Activated naive CD8-positive, alpha-beta T cell treated with anti-CD3 and anti-CD28 coated beads, Interleukin-2, amount 10 ng/mL, durations not matched to agents 7 days and 5 days (primary cell): ENCODE results near the gene SKAP1. TPM values are rescaled to one million over a fixed set of nuclear protein-coding genes. Genes with fewer than 3 reads are reported as not detected.
"Not testable (repeated sequence)": the region's sequence is repeated elsewhere in the genome, so short reads cannot be mapped to it uniquely, and the experiment has no call there.

Experiments
- ATAC-seq: fragments of 150-1000 bp; cut with Tn5 transposase; one replicate; pipeline ENCODE4 v1.10.0; 2021; ENCODE audit warnings: low read depth, moderate library complexity
- POLR2A ChIA-PET: fragments of 350-600 bp; sonication (Branson Sonifier 250); formaldehyde crosslinking; loops from one replicate; lab custom pipeline; 2021; ENCODE audit warnings: antibody characterized with exemption; lab: Charles Lee
- DNase-seq: peaks from one replicate; pipeline ENCODE4 v3.0.0; 2021
- H3K27ac Mint-ChIP-seq: one replicate; pipeline ENCODE4 v1.8.0; 2022; ENCODE audit warnings: mild to moderate bottlenecking, mixed read lengths
- H3K27me3 Mint-ChIP-seq: one replicate; pipeline ENCODE4 v1.8.0; 2022; ENCODE audit warnings: mild to moderate bottlenecking, moderate library complexity, mixed read lengths
- H3K36me3 Mint-ChIP-seq: one replicate; pipeline ENCODE4 v1.8.0; 2021; ENCODE audit warnings: mild to moderate bottlenecking, mixed read lengths
- H3K4me1 Mint-ChIP-seq: one replicate; pipeline ENCODE4 v1.8.0; 2021; ENCODE audit warnings: mixed read lengths
- H3K4me3 Mint-ChIP-seq: one replicate; pipeline ENCODE4 v1.8.0; 2022; ENCODE audit warnings: mild to moderate bottlenecking, moderate library complexity, mixed read lengths
- H3K9me3 Mint-ChIP-seq: one replicate; pipeline ENCODE4 v1.8.0; 2021; ENCODE audit warnings: mixed read lengths
- total RNA-seq, 2 experiments: library from RNA; stranded (reverse); gene quantifications; one replicate each; pipeline ENCODE4 v1.2.3, GENCODE V29; 2021

The SKAP1 gene
- total RNA-seq, 2 experiments from 2014 or later, result 96.0 to 98.8 TPM

DNA sequence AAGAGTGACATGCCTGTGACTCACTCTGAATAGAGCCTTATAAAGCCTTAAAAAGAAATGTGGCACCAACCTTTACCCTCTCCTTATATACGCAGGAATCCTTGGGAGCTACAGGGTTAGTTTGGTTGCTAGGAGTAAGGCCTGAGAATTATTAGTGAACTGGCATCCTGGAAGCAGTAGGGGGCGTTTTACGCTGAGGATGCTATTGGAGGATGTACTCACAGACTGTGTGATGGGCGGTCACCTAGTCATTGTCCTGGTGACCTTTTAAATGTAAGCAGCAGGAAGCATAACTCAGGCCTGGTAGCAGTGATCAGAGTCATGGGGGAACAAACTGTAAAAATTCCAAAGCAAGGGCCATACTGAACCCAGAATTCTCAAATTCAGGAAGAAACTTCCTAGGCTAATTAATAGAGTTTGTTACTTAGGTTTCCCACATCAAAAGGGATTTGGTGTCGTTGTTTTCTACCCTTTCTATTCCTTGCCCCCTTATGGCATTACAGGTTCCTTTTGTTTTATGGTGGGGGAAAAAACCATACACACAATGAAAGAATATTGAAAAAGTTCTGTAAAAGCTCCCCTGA, 168.6 kb downstream of the SKAP1 start:
- H3K9me3 Mint-ChIP-seq, result no peaks in the 10 kb centered on the region
- H3K4me3 Mint-ChIP-seq, result no peak overlapping the region
- H3K27ac Mint-ChIP-seq, result no peak overlapping the region
- POLR2A ChIA-PET, result no interaction called here
- H3K27me3 Mint-ChIP-seq, result no peaks in the 10 kb centered on the region
- peaks cover 3% of the 10 kb centered on the region for H3K36me3 Mint-ChIP-seq
- DNase-seq (no peak), ATAC-seq (no peak)
- H3K4me1 Mint-ChIP-seq, result peaks cover 14% of the 10 kb centered on the region

DNA sequence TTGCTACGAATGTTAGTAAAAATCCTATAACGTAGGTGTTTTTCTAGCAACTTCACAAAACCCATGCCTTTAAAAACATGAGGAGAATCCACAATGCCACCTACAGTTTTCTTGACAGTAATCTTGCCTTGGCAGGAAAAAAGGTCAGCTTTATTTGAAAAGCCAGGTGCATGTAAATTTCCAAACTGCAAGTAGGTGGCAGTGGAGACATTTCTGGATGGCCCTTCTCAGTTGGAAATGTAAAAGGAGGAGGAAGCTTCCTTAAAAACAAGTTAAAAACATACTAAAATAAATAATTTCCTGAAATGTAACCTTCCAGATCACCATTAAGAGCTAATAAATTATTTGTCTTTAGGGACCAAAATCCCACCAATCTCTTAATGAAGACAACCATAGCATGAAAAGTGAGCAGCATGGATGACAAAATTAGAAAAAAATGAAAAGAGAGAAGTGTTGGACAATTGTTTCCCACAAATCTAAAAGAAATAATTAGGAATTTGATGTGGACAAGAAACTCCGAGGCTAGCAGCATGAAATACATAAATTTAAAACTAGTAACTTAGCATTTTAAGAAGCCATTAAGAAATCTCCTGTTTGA, 170.2 kb downstream of the SKAP1 start:
- H3K9me3 Mint-ChIP-seq, result no peaks in the 10 kb centered on the region
- H3K36me3 Mint-ChIP-seq, result peaks cover 3% of the 10 kb centered on the region
- DNase-seq (no peak), ATAC-seq (no peak)
- H3K4me1 Mint-ChIP-seq, result peaks cover 7% of the 10 kb centered on the region
- no peaks in the 10 kb centered on the region for H3K27me3 Mint-ChIP-seq
- POLR2A ChIA-PET, result no interaction called here
- no peak overlapping the region for H3K27ac Mint-ChIP-seq
- no peak overlapping the region for H3K4me3 Mint-ChIP-seq

DNA sequence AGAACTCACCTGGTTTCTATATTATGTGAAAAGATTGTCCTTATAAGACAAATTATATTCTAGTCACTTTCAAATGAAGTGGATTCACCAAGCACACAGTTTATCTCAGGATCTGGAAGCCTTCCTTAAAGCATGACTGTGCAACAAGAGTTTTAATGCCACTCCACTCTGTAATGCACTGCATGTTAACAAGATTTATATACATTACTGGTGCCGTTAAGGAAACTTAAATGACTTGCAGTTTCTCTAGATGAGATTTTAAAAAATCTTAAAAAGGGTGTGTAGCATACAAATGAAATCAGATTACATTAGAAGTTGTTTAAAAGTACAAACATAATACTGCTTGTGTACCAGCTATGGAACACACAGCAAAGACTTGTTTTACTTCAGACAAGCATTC, 171.7 kb downstream of the SKAP1 start:
- no peaks in the 10 kb centered on the region for H3K9me3 Mint-ChIP-seq
- no peak for DNase-seq
- peaks cover 9% of the 10 kb centered on the region for H3K4me1 Mint-ChIP-seq
- H3K4me3 Mint-ChIP-seq, result no peak overlapping the region
- POLR2A ChIA-PET, result no interaction called here
- H3K27me3 Mint-ChIP-seq, result no peaks in the 10 kb centered on the region
- ATAC-seq, result no peak
- H3K27ac Mint-ChIP-seq, result no peak overlapping the region
- H3K36me3 Mint-ChIP-seq, result peaks cover 3% of the 10 kb centered on the region

DNA sequence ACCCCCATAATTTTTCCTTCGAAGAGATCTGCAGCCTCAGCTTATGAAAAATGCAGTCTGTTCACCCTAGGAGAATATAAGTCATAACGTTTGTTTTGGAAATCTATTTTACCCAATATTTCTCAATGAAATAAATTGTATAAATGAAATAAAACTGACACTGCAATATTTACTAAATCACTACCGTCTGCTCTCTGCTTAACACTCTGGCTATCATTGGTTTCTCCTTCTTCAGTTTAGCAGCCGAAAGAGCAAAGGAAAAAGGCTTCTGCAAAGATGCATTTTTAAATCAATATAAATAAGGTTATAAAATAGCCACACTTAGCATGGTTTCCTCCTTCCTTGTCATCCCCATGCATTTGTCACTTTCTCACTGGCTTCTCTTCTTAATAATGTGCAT, 174.3 kb downstream of the SKAP1 start:
- POLR2A ChIA-PET, result interaction anchor here (0.6 kb wide), 1 partner anchor 1095 kb away, joined by 3 read pairs; no protein-coding TSS in a partner anchor
- ATAC-seq (no peak), DNase-seq (no peak)
- Mint-ChIP-seq H3K4me1 (peaks cover 3% of the 10 kb centered on the region), H3K4me3 (no peak overlapping the region), H3K36me3 (peaks cover 2% of the 10 kb centered on the region), H3K27me3 (no peaks in the 10 kb centered on the region), H3K27ac (no peak overlapping the region), H3K9me3 (no peaks in the 10 kb centered on the region)

DNA sequence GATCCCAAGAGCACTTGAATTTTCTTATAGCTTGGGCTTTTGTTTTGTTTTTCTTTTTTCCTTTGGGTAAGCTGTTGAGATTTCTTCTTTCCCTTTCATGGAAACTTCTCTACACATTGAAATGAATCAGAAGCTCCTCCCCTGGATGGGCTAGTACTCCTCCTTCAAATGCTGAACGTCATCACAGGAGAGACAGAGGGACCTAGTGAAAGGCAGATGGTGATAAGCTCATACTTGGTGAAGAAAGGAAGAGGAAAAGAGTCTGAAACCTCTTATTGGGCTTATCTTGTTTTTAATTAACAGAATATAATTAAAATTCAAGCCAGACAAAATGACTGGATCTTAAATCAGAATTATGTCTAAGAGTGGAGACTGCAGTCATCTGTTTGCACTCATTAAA, 175.1 kb downstream of the SKAP1 start:
- no peak overlapping the region for H3K4me3 Mint-ChIP-seq
- peaks cover 2% of the 10 kb centered on the region for H3K36me3 Mint-ChIP-seq
- ATAC-seq (no peak), DNase-seq (no peak)
- peaks cover 2% of the 10 kb centered on the region for H3K4me1 Mint-ChIP-seq
- POLR2A ChIA-PET, result no interaction called here
- no peak overlapping the region for H3K27ac Mint-ChIP-seq
- no peaks in the 10 kb centered on the region for H3K9me3 Mint-ChIP-seq
- no peaks in the 10 kb centered on the region for H3K27me3 Mint-ChIP-seq

DNA sequence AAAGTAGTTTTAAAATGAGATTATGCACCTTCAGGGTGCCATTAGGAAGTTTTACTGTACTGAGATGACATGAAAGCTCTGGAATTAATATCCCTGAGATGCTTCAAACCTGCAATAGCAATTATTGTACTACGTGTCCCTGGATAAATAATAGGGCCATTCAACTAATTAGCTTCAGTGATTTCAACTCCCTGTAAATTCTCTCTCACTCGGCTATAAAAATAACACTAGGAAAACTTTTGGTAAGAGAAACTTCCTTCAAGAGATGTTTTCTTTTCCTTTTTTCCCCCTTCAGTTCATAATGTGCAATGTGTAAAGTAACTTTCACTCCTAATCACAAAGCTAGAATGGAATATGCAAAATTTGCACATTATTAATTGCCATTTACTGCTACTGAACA, 176.0 kb downstream of the SKAP1 start:
- Mint-ChIP-seq H3K4me1 (peaks cover 2% of the 10 kb centered on the region), H3K27me3 (no peaks in the 10 kb centered on the region), H3K27ac (no peak overlapping the region), H3K9me3 (no peaks in the 10 kb centered on the region), H3K36me3 (peaks cover 2% of the 10 kb centered on the region), H3K4me3 (no peak overlapping the region)
- POLR2A ChIA-PET, result no interaction called here
- ATAC-seq (no peak), DNase-seq (no peak)

DNA sequence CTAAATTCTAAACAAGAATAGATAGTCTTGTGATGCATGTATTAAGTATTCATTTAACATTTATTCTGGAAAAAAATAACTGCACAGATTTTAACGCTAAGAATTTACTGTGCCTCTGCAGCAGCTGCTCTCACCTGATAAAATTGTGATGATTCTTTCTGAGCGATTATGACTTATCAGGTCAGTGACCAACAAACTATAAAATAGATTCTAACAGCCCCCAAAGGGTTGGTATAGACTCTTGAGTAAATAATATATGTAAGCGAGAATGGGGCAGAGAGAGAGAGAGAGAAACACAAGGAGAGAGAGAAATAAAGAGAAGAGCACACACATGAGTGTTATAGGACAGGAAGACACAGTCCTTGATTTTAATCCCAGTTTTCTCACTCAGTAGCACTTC, 178.1 kb downstream of the SKAP1 start:
- DNase-seq, result no peak
- POLR2A ChIA-PET, result no interaction called here
- H3K36me3 Mint-ChIP-seq, result peaks cover 2% of the 10 kb centered on the region
- peaks cover 3% of the 10 kb centered on the region for H3K4me1 Mint-ChIP-seq
- H3K27me3 Mint-ChIP-seq, result no peaks in the 10 kb centered on the region
- ATAC-seq, result no peak
- no peaks in the 10 kb centered on the region for H3K9me3 Mint-ChIP-seq
- no peak overlapping the region for H3K27ac Mint-ChIP-seq
- no peak overlapping the region for H3K4me3 Mint-ChIP-seq

DNA sequence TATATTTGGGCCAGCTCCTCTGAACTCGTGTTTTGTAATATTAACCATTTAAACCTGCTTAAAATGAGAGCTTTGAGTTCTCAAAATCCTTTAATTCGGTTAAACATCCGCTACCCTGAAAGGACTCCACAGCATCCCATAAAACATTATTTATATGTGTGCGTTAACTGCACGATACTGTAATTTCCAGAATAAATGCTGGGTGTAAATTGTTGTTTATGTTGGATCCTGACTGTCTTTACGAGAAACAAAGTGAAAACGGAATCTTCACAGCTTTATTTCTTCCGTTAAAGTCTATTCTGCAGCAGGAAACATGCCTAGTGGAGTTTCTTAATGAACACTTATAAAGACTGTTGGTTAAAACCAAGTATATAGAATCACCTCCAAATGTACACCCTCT, 179.1 kb downstream of the SKAP1 start:
- Mint-ChIP-seq H3K4me1 (peaks cover 3% of the 10 kb centered on the region), H3K9me3 (no peaks in the 10 kb centered on the region), H3K36me3 (peaks cover 2% of the 10 kb centered on the region), H3K27me3 (no peaks in the 10 kb centered on the region), H3K27ac (no peak overlapping the region), H3K4me3 (no peak overlapping the region)
- DNase-seq (no peak), ATAC-seq (no peak)
- POLR2A ChIA-PET, result no interaction called here

DNA sequence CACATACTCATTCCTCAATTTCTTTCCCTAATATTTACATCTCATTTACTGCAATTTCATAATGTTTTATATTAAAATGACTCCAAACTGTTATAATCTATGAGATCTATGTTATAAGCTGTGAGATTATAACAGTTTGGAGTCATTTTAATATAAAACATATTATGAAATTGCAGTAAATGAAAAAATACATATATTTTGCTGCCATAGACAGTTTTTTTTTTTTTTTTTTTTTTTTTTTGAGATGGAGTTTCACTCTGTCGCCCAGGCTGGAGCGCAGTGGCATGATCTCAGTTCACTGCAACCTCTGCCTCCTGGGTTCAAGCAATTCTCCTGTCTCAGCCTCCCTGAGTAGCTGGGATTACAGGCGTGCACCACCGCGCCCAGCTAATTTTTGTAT, 180.0 kb downstream of the SKAP1 start:
- not testable (repeated sequence) for H3K4me1 Mint-ChIP-seq, H3K4me3 Mint-ChIP-seq, DNase-seq, H3K27me3 Mint-ChIP-seq, ATAC-seq, H3K27ac Mint-ChIP-seq, H3K36me3 Mint-ChIP-seq, H3K9me3 Mint-ChIP-seq
- POLR2A ChIA-PET, result interaction anchor here (0.7 to 1.5 kb wide), 3 partner anchors 16 to 203 kb away, joined by 3 to 5 read pairs (median 4); no protein-coding TSS in a partner anchor

DNA sequence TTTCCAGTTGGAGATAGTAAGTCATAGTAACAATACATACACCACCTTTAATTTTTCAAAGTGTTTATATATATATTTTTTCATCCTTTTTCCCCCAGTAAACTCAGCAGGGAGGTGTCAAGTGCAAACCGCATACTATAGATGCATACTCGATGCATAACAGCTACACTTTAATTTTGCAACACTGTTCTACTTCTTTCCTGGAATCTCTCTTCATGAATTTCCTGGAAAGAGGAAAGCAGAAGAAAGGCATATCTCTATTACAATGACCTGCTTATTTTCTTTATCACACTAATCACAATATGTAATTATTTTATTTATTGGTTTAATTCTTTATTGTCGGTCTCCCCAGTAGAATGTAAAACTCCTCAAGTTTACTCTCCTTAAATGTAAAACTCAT, 182.4 kb downstream of the SKAP1 start:
- H3K27ac Mint-ChIP-seq, result no peak overlapping the region
- POLR2A ChIA-PET, result no interaction called here
- H3K36me3 Mint-ChIP-seq, result no peaks in the 10 kb centered on the region
- H3K27me3 Mint-ChIP-seq, result no peaks in the 10 kb centered on the region
- no peak for DNase-seq
- peaks cover 14% of the 10 kb centered on the region for H3K4me1 Mint-ChIP-seq
- H3K9me3 Mint-ChIP-seq, result no peaks in the 10 kb centered on the region
- ATAC-seq, result no peak
- H3K4me3 Mint-ChIP-seq, result no peak overlapping the region

DNA sequence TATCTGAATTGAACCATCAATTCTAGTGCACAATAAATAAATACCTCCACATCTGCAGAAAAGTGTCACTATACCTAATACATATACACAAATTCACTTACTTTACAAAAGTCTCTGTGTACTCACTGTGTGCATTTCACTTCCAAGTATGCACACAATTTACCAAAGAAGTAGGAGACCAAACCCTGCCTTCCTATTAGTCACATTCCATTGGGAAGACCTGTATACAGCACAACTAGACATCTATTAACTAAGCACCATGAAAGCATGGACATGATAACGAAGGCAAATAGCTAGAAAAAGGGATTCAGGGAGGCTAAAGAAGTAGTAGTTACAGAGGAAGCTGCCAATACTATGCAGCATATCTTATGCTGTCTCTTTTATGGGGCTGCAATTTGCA, 183.0 kb downstream of the SKAP1 start:
- DNase-seq, result no peak
- Mint-ChIP-seq H3K36me3 (no peaks in the 10 kb centered on the region), H3K27ac (no peak overlapping the region), H3K4me1 (peaks cover 14% of the 10 kb centered on the region), H3K9me3 (no peaks in the 10 kb centered on the region), H3K4me3 (no peak overlapping the region), H3K27me3 (no peaks in the 10 kb centered on the region)
- ATAC-seq, result no peak
- POLR2A ChIA-PET, result no interaction called here

DNA sequence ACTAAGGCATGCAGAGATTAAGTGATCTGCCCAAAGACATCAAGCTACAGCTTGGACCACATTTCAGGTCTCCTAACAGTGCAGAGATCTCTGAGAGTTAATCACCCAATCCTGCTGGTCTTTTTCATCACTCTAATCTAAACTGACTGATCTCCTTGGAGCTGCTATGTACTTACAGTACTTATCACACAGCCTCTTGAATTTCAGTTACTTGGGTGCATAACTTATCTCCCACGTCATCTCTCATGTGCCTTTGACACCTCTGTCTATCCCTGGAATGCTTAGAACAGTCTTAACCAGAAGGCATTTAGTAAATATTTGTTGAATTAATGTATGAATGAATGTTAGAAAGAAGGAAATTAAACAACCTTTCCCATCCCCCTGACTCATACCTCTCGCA, 183.4 kb downstream of the SKAP1 start:
- Mint-ChIP-seq H3K27me3 (no peaks in the 10 kb centered on the region), H3K36me3 (no peaks in the 10 kb centered on the region), H3K4me1 (peaks cover 18% of the 10 kb centered on the region), H3K27ac (no peak overlapping the region), H3K9me3 (no peaks in the 10 kb centered on the region), H3K4me3 (no peak overlapping the region)
- no peak for ATAC-seq
- POLR2A ChIA-PET, result no interaction called here
- DNase-seq, result no peak

DNA sequence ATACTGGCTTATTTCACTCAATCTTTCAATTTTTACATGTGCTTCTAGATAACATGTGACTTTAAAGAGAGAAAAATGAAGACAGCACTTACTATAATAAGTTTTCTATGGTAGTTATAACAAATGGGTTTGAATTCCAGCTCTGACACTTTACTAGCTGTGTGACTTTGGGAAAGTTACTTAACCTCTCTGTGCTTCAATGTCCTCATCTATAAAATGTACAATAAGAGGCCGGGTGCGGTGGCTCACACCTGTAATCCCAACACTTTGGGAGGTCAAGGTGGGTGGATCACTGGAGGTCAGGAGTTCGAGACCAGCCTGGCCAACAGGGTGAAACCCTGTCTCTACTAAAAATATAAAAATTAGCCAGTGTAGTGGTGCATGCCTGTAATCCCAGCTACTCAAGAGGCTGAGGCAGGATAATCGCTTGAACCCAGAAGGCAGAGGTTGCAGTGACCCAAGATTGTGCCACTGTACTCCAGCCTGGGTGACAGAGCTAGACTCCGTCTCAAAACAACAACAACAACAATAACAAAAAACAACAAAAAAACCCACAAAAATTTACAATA, 184.5 kb downstream of the SKAP1 start:
- DNase-seq, H3K4me3 Mint-ChIP-seq, ATAC-seq, POLR2A ChIA-PET, H3K9me3 Mint-ChIP-seq, H3K27me3 Mint-ChIP-seq, H3K27ac Mint-ChIP-seq, H3K36me3 Mint-ChIP-seq: not testable (repeated sequence)
- H3K4me1 Mint-ChIP-seq, result peaks cover 28% of the 10 kb centered on the region

DNA sequence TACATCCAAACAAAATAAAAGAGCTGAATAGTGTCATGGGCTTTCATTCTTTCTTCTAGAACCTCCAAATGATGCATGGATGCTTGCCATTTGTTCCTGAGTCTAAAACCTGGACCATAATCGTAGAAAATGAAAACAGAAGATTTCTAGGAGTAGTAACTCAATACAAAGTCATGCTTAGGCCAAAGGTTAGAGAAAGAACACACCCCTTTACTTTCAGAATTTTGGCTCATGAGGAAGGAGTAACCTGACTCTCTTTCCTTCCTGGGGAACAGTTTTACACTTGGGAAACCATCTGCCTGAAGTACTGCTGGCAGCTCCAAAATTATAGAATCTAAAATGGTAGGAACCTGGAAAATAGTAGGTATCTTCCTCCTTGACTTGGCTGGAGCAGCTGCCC, 185.2 kb downstream of the SKAP1 start:
- DNase-seq, result no peak
- Mint-ChIP-seq H3K9me3 (no peaks in the 10 kb centered on the region), H3K27ac (no peak overlapping the region), H3K27me3 (no peaks in the 10 kb centered on the region), H3K36me3 (peaks cover 2% of the 10 kb centered on the region), H3K4me3 (no peak overlapping the region), H3K4me1 (peaks cover 34% of the 10 kb centered on the region)
- POLR2A ChIA-PET, result no interaction called here
- no peak for ATAC-seq
